GM21381 (cell line): Measurements from ENCODE around the gene NEDD4L.
A peak's percentile ranks its signal among the peaks of the same experiment; 100 is the strongest.

Experiments
- ATAC-seq: cut with Tn5 transposase; IDR thresholded peaks from one replicate; pipeline ENCODE4 v1.9.1; 2021; ENCODE audit warnings: mild to moderate bottlenecking, moderate library complexity; ENCODE audit not compliant: unreplicated experiment

The NEDD4L gene

GRCh38 chr18:58091099-58091611 lies 47.1 kb downstream of the NEDD4L start:
- ATAC-seq: peak; percentile 87

GRCh38 chr18:58093311-58093803 lies 49.3 kb downstream of the NEDD4L start:
- no peak for ATAC-seq

- no peak for ATAC-seq
These were observed 51.2 kb downstream of the NEDD4L start for GRCh38 chr18:58095222-58095621.

- ATAC-seq: no peak
These were observed 51.6 kb downstream of the NEDD4L start for GRCh38 chr18:58095655-58096054.

GRCh38 chr18:58096658-58097057 lies 52.6 kb downstream of the NEDD4L start:
- ATAC-seq: no peak

GRCh38 chr18:58097121-58097906 lies 53.3 kb downstream of the NEDD4L start:
- ATAC-seq: no peak

GRCh38 chr18:58097907-58098166 lies 53.8 kb downstream of the NEDD4L start:
- no peak for ATAC-seq

- no peak for ATAC-seq
These were observed 54.7 kb downstream of the NEDD4L start for GRCh38 chr18:58098706-58099105.

- ATAC-seq: no peak
These were observed 56.1 kb downstream of the NEDD4L start for GRCh38 chr18:58100154-58100553.

GRCh38 chr18:58101291-58101794 lies 57.3 kb downstream of the NEDD4L start:
- ATAC-seq: no peak

GRCh38 chr18:58102018-58102417 lies 58.0 kb downstream of the NEDD4L start:
- ATAC-seq: no peak

GRCh38 chr18:58102875-58103274 lies 58.8 kb downstream of the NEDD4L start:
- no peak for ATAC-seq

- no peak for ATAC-seq
These were observed 59.4 kb downstream of the NEDD4L start for GRCh38 chr18:58103339-58103985.

- ATAC-seq: no peak
These were observed 60.1 kb downstream of the NEDD4L start for GRCh38 chr18:58104096-58104495.

- no peak for ATAC-seq
These were observed 61.3 kb downstream of the NEDD4L start for GRCh38 chr18:58105206-58105887.

GRCh38 chr18:58105888-58106260 lies 61.8 kb downstream of the NEDD4L start:
- no peak for ATAC-seq

GRCh38 chr18:58106289-58107070 lies 62.5 kb downstream of the NEDD4L start:
- ATAC-seq: no peak

GRCh38 chr18:58109256-58109655 lies 65.2 kb downstream of the NEDD4L start:
- ATAC-seq: no peak

- ATAC-seq: no peak
These were observed 66.4 kb downstream of the NEDD4L start for GRCh38 chr18:58110398-58110797.

- no peak for ATAC-seq
These were observed 68.1 kb downstream of the NEDD4L start for GRCh38 chr18:58112174-58112573.

- peak; percentile 52 for ATAC-seq
These were observed 69.3 kb downstream of the NEDD4L start for GRCh38 chr18:58113337-58113736.
